Ovary (tissue), 1 donor: ENCODE data around the gene TAF4.

Experiments
- EP300 ChIP-seq: sonication (generic); formaldehyde crosslinking; IDR thresholded peaks from one replicate; pipeline ENCODE4 v1.6.1; 2017; ENCODE audit warnings: antibody characterized with exemption
- POLR2A ChIP-seq: fragments of 450-650 bp; IDR thresholded peaks from one replicate; pipeline ENCODE4 v1.6.1; 2017; ENCODE audit warnings: antibody characterized with exemption, mild to moderate bottlenecking, moderate library complexity

GRCh38 chr20:61925555-61926252, 140.0 kb downstream of the TAF4 start:
- TF ChIP-seq POLR2A, result no peak
- TF ChIP-seq EP300, result no peak
